Measurements from ENCODE around the gene CDK14.

Gene CDK14

GRCh38 chr7:90821961-90822620 is 226.0 kb downstream of the CDK14 start:
- Histone ChIP-seq H3K4me3 (no peak overlapping the region), H3K27ac (no peak overlapping the region)

GRCh38 chr7:90824386-90825307 is 228.5 kb downstream of the CDK14 start:
- Histone ChIP-seq H3K27ac (peak overlapping the region in 4 of 21 experiments; percentile 19 to 40 (median 25)), H3K4me3 (no peak overlapping the region)

- Histone ChIP-seq H3K4me3 (no peak overlapping the region), H3K27ac (peak overlapping the region in 2 of 21 experiments; percentile 22 to 40)
Observed at GRCh38 chr7:90825779-90826178, 229.7 kb downstream of the CDK14 start.

- Histone ChIP-seq H3K4me3 (no peak overlapping the region), H3K27ac (no peak overlapping the region)
Observed at GRCh38 chr7:90828601-90829000, 232.5 kb downstream of the CDK14 start.

GRCh38 chr7:90830308-90830707 is 234.2 kb downstream of the CDK14 start:
- H3K27ac ChIP-seq, result no peak overlapping the region

GRCh38 chr7:90832726-90833125 is 236.6 kb downstream of the CDK14 start:
- H3K27ac ChIP-seq, result no peak overlapping the region
- H3K4me3 ChIP-seq, result no peak overlapping the region

More at GRCh38 chr7:90830308-90830707, 234.2 kb downstream of the CDK14 start:
- H3K4me3 ChIP-seq, result no peak overlapping the region

GRCh38 chr7:90833443-90833842 is 237.3 kb downstream of the CDK14 start:
- no peak overlapping the region for H3K4me3 ChIP-seq
- no peak overlapping the region for H3K27ac ChIP-seq

- H3K4me3 ChIP-seq, result no peak overlapping the region
- no peak overlapping the region for H3K27ac ChIP-seq
Observed at GRCh38 chr7:90834771-90835170, 238.7 kb downstream of the CDK14 start.

GRCh38 chr7:90835861-90836260 is 239.7 kb downstream of the CDK14 start:
- no peak overlapping the region for H3K4me3 ChIP-seq
- H3K27ac ChIP-seq, result no peak overlapping the region

- Histone ChIP-seq H3K27ac (no peak overlapping the region), H3K4me3 (no peak overlapping the region)
Observed at GRCh38 chr7:90836937-90837336, 240.8 kb downstream of the CDK14 start.

GRCh38 chr7:90838799-90839198 is 242.7 kb downstream of the CDK14 start:
- H3K4me3 ChIP-seq, result no peak overlapping the region
- no peak overlapping the region for H3K27ac ChIP-seq

GRCh38 chr7:90839316-90839715 is 243.2 kb downstream of the CDK14 start:
- no peak overlapping the region for H3K27ac ChIP-seq
- H3K4me3 ChIP-seq, result no peak overlapping the region

GRCh38 chr7:90839727-90840291 is 243.7 kb downstream of the CDK14 start:
- Histone ChIP-seq H3K27ac (no peak overlapping the region), H3K4me3 (no peak overlapping the region)

GRCh38 chr7:90841759-90842429 is 245.8 kb downstream of the CDK14 start:
- Histone ChIP-seq H3K27ac (no peak overlapping the region), H3K4me3 (no peak overlapping the region)

- Histone ChIP-seq H3K4me3 (no peak overlapping the region), H3K27ac (no peak overlapping the region)
Observed at GRCh38 chr7:90842430-90842788, 246.3 kb downstream of the CDK14 start.

GRCh38 chr7:90843472-90843871 is 247.4 kb downstream of the CDK14 start:
- no peak overlapping the region for H3K4me3 ChIP-seq
- H3K27ac ChIP-seq, result no peak overlapping the region

GRCh38 chr7:90844421-90844820 is 248.3 kb downstream of the CDK14 start:
- Histone ChIP-seq H3K27ac (no peak overlapping the region), H3K4me3 (no peak overlapping the region)

GRCh38 chr7:90846192-90846591 is 250.1 kb downstream of the CDK14 start:
- H3K4me3 ChIP-seq, result no peak overlapping the region
- no peak overlapping the region for H3K27ac ChIP-seq

- H3K4me3 ChIP-seq, result no peak overlapping the region
Observed at GRCh38 chr7:90850066-90850465, 253.9 kb downstream of the CDK14 start.

GRCh38 chr7:90850471-90850870 is 254.3 kb downstream of the CDK14 start:
- Histone ChIP-seq H3K27ac (no peak overlapping the region), H3K4me3 (no peak overlapping the region)

More at GRCh38 chr7:90850066-90850465, 253.9 kb downstream of the CDK14 start:
- H3K27ac ChIP-seq, result no peak overlapping the region
